GM23338 (cell line): Measurements from ENCODE around the gene BSCL2. TPM values are rescaled to one million over a fixed set of nuclear protein-coding genes. Genes with fewer than 3 reads are reported as not detected.

Experiments
- ATAC-seq: fragments of 200-7000 bp; cut with Tn5 transposase; 3 replicates; pipeline ENCODE4 v1.9.1; 2020
- DNase-seq: peaks from one replicate; pipeline ENCODE4 v3.0.0-alpha.2; 2015; ENCODE audit warnings: low spot score
- H2AFZ ChIP-seq: fragments of 200-600 bp; sonication (generic); 2 replicates; pipeline ENCODE4 v1.8.0; 2016; ENCODE audit warnings: antibody characterized with exemption, mild to moderate bottlenecking, moderate library complexity
- H3F3A ChIP-seq: fragments of 200-600 bp; sonication (generic); replicated peaks from 2 replicates; pipeline ENCODE4 v1.8.0; 2017; ENCODE audit warnings: antibody characterized with exemption, mixed run types, low read depth
- H3K27ac ChIP-seq: fragments of 200-600 bp; sonication (generic); 2 replicates; pipeline ENCODE4 v1.6.1; 2016; ENCODE audit warnings: low read depth
- H3K27me3 ChIP-seq: fragments of 200-600 bp; sonication (generic); 2 replicates; pipeline ENCODE4 v1.8.0; 2016; ENCODE audit warnings: mild to moderate bottlenecking, mixed run types, moderate library complexity; ENCODE audit not compliant: insufficient read depth
- H3K36me3 ChIP-seq: fragments of 200-600 bp; sonication (generic); 2 replicates; pipeline ENCODE4 v1.8.0; 2016; ENCODE audit warnings: mild to moderate bottlenecking; ENCODE audit not compliant: insufficient read depth
- H3K4me1 ChIP-seq: fragments of 200-600 bp; sonication (generic); 2 replicates; pipeline ENCODE4 v1.8.0; 2016; ENCODE audit warnings: mild to moderate bottlenecking, moderate library complexity; ENCODE audit not compliant: insufficient read depth
- H3K4me2 ChIP-seq: fragments of 200-600 bp; sonication (generic); 2 replicates; pipeline ENCODE4 v1.7.1; 2017; ENCODE audit warnings: mixed run types
- H3K4me3 ChIP-seq: fragments of 200-600 bp; sonication (generic); 2 replicates; pipeline ENCODE4 v1.6.1; 2016; ENCODE audit warnings: mixed run types
- H3K79me2 ChIP-seq: fragments of 200-600 bp; sonication (generic); replicated peaks from 2 replicates; pipeline ENCODE4 v1.8.0; 2017; ENCODE audit warnings: mild to moderate bottlenecking; ENCODE audit not compliant: insufficient read depth
- H3K9me2 ChIP-seq: fragments of 200-600 bp; sonication (generic); 2 replicates; pipeline ENCODE4 v1.8.0; 2017; ENCODE audit not compliant: insufficient read depth
- H4K20me1 ChIP-seq: fragments of 200-600 bp; sonication (generic); replicated peaks from 2 replicates; pipeline ENCODE4 v1.8.0; 2017; ENCODE audit warnings: mild to moderate bottlenecking; ENCODE audit not compliant: insufficient read depth
- H3K27ac Mint-ChIP-seq: 2 replicates; pipeline ENCODE4 v1.8.0; 2020; ENCODE audit warnings: inconsistent platforms, mild to moderate bottlenecking, moderate library complexity, mixed read lengths
- H3K27me3 Mint-ChIP-seq: 3 replicates; pipeline ENCODE4 v1.8.0; 2022; ENCODE audit warnings: low read depth, mild to moderate bottlenecking, moderate library complexity, mixed read lengths, inconsistent platforms; ENCODE audit not compliant: insufficient read depth, poor library complexity
- H3K36me3 Mint-ChIP-seq: 3 replicates; pipeline ENCODE4 v1.8.0; 2021; ENCODE audit warnings: low read depth, mild to moderate bottlenecking, inconsistent platforms, moderate library complexity, mixed read lengths
- H3K4me1 Mint-ChIP-seq: 3 replicates; pipeline ENCODE4 v1.8.0; 2020; ENCODE audit warnings: mild to moderate bottlenecking, inconsistent platforms, mixed read lengths
- H3K4me3 Mint-ChIP-seq: 3 replicates; pipeline ENCODE4 v1.8.0; 2021; ENCODE audit warnings: moderate library complexity, mild to moderate bottlenecking, inconsistent platforms, mixed read lengths
- H3K9me3 Mint-ChIP-seq: 3 replicates; pipeline ENCODE4 v1.8.0; 2020; ENCODE audit warnings: moderate library complexity, mild to moderate bottlenecking, inconsistent platforms, mixed read lengths
- CREB1 ChIP-seq: fragments of 250-450 bp; sonication (Bioruptor Pico); IDR thresholded peaks from 2 replicates; pipeline ENCODE4 v1.5.0; 2020; ENCODE audit warnings: low read depth, mild to moderate bottlenecking, moderate library complexity
- EZH2 ChIP-seq: fragments of 200-600 bp; sonication (generic); IDR thresholded peaks from one replicate; pipeline ENCODE4 v1.8.0; 2017; ENCODE audit warnings: antibody characterized with exemption, mild to moderate bottlenecking, low read depth; ENCODE audit not compliant: unreplicated experiment
- JUNB ChIP-seq: IDR thresholded peaks from one replicate; pipeline ENCODE4 v1.6.1; 2016; ENCODE audit warnings: antibody characterized with exemption; ENCODE audit not compliant: unreplicated experiment
- NANOG ChIP-seq: IDR thresholded peaks from 2 replicates; pipeline ENCODE4 v1.6.1; 2016; ENCODE audit warnings: antibody characterized with exemption, borderline replicate concordance
- POLR2AphosphoS5 ChIP-seq: IDR thresholded peaks from 2 replicates; pipeline ENCODE4 v1.6.1; 2016; ENCODE audit warnings: antibody characterized with exemption, low read depth
- STAT1 ChIP-seq: IDR thresholded peaks from one replicate; pipeline ENCODE4 v1.6.1; 2016; ENCODE audit warnings: antibody characterized with exemption; ENCODE audit not compliant: unreplicated experiment
- ZNF331 ChIP-seq: fragments of 250-450 bp; sonication (Bioruptor Pico); IDR thresholded peaks from 2 replicates; pipeline ENCODE4 v1.5.0; 2020; ENCODE audit warnings: low read depth, mild to moderate bottlenecking, moderate library complexity
- polyA plus RNA-seq: library from polyadenylated mRNA; unstranded; fragments of >200 nt; fragmentation: Nextera tagmentation; extraction: Ambion mirVana; gene quantifications from 2 replicates; pipeline ENCODE4 v1.2.1, GENCODE V29; 2016
- total RNA-seq: library from RNA; depleted of rRNA; stranded (reverse); fragments of >200 nt; shearing (Covaris generic); gene quantifications from 2 replicates; pipeline ENCODE4 v1.2.3, GENCODE V29; 2014
- TF ChIP-seq, protein P1 (sequence below), 2 experiments: fragments of 200-600 bp in 1 of 2; sonication (generic) in 1 of 2; conservative IDR thresholded peaks; 2 replicates each; pipeline versions ENCODE4 v1.5.1 to v1.6.1; 2016 to 2017; ENCODE audit warnings: antibody characterized with exemption in 2 of 2, low read depth in 2 of 2, mild to moderate bottlenecking in 2 of 2, moderate library complexity in 1 of 2
- TF ChIP-seq, protein P2 (sequence below): IDR thresholded peaks from 2 replicates; pipeline ENCODE4 v1.6.1; 2016; ENCODE audit warnings: antibody characterized with exemption
- TF ChIP-seq, protein P3 (sequence below): IDR thresholded peaks from one replicate; pipeline ENCODE4 v1.6.1; 2018; ENCODE audit warnings: antibody characterized with exemption; ENCODE audit not compliant: unreplicated experiment

The BSCL2 gene
- total and polyA plus RNA-seq, 2 experiments from 2014 or later, result 60.2 to 81.7 TPM

DNA sequence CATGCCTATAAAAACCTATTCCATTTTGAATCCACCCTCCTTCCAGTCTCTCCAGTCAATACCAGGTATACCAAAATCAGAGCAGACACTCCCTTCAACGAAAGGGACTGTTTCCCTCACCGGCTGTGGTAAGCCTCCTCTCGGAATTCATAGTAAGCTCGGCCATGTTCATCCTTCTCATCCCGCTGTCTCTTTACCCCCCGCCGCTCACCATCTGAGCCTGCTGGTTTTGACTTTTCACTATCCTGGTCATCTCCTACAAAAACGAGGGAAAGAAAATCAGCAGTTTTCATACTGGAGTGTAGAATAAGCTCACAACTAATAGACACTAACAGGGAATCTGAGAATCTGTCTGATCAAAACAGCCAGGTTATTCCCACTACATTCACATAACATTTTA is 16.9 kb upstream of the BSCL2 start:
- Histone ChIP-seq H3F3A (peaks cover 61% of the 10 kb centered on the region), H3K4me2 (peak overlapping the region; percentile 98; the same call in 1 of the 2 replicates), H3K9me2 (no peaks in the 10 kb centered on the region), H3K79me2 (peaks cover 69% of the 10 kb centered on the region), H2AFZ (no peak overlapping the region), H3K27ac (no peak overlapping the region), H3K4me1 (peaks cover 16% of the 10 kb centered on the region), H4K20me1 (peaks cover 47% of the 10 kb centered on the region), H3K36me3 (peaks cover 56% of the 10 kb centered on the region), H3K4me3 (peak overlapping the region; percentile 59; the same call in 1 of the 2 replicates), H3K27me3 (no peaks in the 10 kb centered on the region)
- H3K4me1 Mint-ChIP-seq, result peaks cover 21% of the 10 kb centered on the region
- H3K36me3 Mint-ChIP-seq, result peaks cover 69% of the 10 kb centered on the region
- H3K9me3 Mint-ChIP-seq, result no peaks in the 10 kb centered on the region
- TF ChIP-seq STAT1 (no peak), JUNB (no peak), EZH2 (no peak)
- no peak for DNase-seq
- H3K4me3 Mint-ChIP-seq, result peak overlapping the region; percentile 98
- ATAC-seq, result no peak
- peaks cover 14% of the 10 kb centered on the region for H3K27me3 Mint-ChIP-seq
- no peak overlapping the region for H3K27ac Mint-ChIP-seq

DNA sequence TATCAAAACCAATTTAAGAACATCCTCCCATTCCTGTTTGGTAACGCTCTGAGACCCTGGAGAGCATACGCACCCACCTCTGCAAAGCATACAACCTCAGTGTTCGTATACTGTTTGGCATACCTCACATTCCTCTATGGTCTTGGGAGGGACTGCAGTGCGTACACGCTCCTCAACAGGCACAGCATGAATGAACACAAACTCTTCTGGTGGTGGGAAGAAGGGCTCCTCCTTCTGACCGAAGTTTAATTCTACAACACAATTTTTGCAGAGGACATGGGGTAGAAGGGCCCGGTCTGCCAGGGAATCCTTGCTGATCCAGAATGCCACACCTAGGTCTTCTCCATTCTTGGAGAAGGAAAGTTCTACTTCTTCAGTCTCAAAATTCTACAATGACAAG is 14.8 kb upstream of the BSCL2 start:
- H3K4me3 Mint-ChIP-seq, result no peak overlapping the region
- peaks cover 91% of the 10 kb centered on the region for H3K36me3 Mint-ChIP-seq
- peaks cover 16% of the 10 kb centered on the region for H3K4me1 ChIP-seq
- H3K27ac Mint-ChIP-seq, result peak overlapping the region; percentile 82
- ATAC-seq (0 out of 3 replicates have a peak, but pooled peaks have one; percentile 17), DNase-seq (peak; percentile 24)
- H3K36me3 ChIP-seq, result peaks cover 76% of the 10 kb centered on the region
- TF ChIP-seq NANOG, result no peak
- TF ChIP-seq, protein P1, sequence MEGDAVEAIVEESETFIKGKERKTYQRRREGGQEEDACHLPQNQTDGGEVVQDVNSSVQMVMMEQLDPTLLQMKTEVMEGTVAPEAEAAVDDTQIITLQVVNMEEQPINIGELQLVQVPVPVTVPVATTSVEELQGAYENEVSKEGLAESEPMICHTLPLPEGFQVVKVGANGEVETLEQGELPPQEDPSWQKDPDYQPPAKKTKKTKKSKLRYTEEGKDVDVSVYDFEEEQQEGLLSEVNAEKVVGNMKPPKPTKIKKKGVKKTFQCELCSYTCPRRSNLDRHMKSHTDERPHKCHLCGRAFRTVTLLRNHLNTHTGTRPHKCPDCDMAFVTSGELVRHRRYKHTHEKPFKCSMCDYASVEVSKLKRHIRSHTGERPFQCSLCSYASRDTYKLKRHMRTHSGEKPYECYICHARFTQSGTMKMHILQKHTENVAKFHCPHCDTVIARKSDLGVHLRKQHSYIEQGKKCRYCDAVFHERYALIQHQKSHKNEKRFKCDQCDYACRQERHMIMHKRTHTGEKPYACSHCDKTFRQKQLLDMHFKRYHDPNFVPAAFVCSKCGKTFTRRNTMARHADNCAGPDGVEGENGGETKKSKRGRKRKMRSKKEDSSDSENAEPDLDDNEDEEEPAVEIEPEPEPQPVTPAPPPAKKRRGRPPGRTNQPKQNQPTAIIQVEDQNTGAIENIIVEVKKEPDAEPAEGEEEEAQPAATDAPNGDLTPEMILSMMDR (conservative IDR thresholded peaks at IDR 0.05; ENCODE audit: low read depth in 2 of 2), result peak; percentile 9 to 23; a peak in 2 of 4 replicates
- H3K4me1 Mint-ChIP-seq, result peaks cover 25% of the 10 kb centered on the region
- H3K9me2 ChIP-seq, result no peaks in the 10 kb centered on the region
- no peak overlapping the region for H3K4me2 ChIP-seq
- peaks cover 71% of the 10 kb centered on the region for H3K79me2 ChIP-seq
- no peak overlapping the region for H3K4me3 ChIP-seq
- no peaks in the 10 kb centered on the region for H3K9me3 Mint-ChIP-seq
- H3F3A ChIP-seq, result peaks cover 66% of the 10 kb centered on the region
- no peak overlapping the region for H2AFZ ChIP-seq
- peaks cover 6% of the 10 kb centered on the region for H3K27me3 Mint-ChIP-seq
- peaks cover 47% of the 10 kb centered on the region for H4K20me1 ChIP-seq
- no peak overlapping the region for H3K27ac ChIP-seq
- H3K27me3 ChIP-seq, result no peaks in the 10 kb centered on the region

DNA sequence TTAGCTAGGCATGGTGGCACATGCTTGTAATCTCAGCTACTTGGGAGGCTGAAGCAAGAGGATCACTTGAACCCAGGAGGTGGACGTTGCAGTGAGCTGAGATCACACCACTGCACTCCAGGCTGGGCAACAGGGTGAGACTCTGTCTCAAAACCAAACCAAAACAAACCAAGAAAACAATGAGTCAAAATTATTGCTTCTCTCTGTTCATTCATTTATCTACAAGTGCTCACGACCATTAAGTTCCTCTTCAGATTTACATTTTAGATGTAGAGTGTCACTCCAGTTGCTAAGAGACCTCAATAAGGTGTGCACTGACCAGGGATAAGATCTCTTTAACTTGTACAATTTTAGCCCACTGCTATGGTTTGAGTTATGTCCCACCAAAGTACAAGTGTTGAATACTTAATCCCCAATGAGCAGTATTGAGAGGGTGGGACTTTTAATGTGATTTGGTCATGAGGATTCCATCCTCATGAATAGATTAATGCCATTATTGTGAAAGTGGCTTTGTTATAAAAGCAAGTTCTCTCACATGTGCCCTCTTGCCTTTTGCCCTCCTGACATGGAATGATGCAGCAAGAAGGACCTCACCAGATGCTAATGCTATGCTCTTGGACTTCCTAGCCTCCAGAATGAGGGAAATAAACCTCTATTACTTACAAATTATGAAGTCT is 12.2 kb upstream of the BSCL2 start:
- Histone ChIP-seq H3K27ac (no peak overlapping the region), H3K4me2 (no peak overlapping the region), H4K20me1 (peaks cover 42% of the 10 kb centered on the region), H2AFZ (no peak overlapping the region), H3K9me2 (no peaks in the 10 kb centered on the region), H3F3A (peaks cover 63% of the 10 kb centered on the region), H3K79me2 (peaks cover 57% of the 10 kb centered on the region), H3K4me1 (peaks cover 1% of the 10 kb centered on the region), H3K36me3 (peaks cover 91% of the 10 kb centered on the region), H3K27me3 (no peaks in the 10 kb centered on the region), H3K4me3 (no peak overlapping the region)
- ATAC-seq (no peak), DNase-seq (no peak)
- no peak overlapping the region for H3K27ac Mint-ChIP-seq
- H3K9me3 Mint-ChIP-seq, result no peaks in the 10 kb centered on the region
- peaks cover 2% of the 10 kb centered on the region for H3K27me3 Mint-ChIP-seq
- H3K4me1 Mint-ChIP-seq, result peaks cover 35% of the 10 kb centered on the region
- H3K36me3 Mint-ChIP-seq, result peaks cover 98% of the 10 kb centered on the region
- no peak overlapping the region; the same call in 2 of the 3 replicates for H3K4me3 Mint-ChIP-seq
- TF ChIP-seq, protein P2, sequence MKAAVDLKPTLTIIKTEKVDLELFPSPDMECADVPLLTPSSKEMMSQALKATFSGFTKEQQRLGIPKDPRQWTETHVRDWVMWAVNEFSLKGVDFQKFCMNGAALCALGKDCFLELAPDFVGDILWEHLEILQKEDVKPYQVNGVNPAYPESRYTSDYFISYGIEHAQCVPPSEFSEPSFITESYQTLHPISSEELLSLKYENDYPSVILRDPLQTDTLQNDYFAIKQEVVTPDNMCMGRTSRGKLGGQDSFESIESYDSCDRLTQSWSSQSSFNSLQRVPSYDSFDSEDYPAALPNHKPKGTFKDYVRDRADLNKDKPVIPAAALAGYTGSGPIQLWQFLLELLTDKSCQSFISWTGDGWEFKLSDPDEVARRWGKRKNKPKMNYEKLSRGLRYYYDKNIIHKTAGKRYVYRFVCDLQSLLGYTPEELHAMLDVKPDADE, result no peak
- TF ChIP-seq CREB1 (no peak), JUNB (no peak), POLR2AphosphoS5 (no peak), EZH2 (no peak), ZNF331 (CRISPR knock-in tag) (no peak)
- TF ChIP-seq, protein P3, sequence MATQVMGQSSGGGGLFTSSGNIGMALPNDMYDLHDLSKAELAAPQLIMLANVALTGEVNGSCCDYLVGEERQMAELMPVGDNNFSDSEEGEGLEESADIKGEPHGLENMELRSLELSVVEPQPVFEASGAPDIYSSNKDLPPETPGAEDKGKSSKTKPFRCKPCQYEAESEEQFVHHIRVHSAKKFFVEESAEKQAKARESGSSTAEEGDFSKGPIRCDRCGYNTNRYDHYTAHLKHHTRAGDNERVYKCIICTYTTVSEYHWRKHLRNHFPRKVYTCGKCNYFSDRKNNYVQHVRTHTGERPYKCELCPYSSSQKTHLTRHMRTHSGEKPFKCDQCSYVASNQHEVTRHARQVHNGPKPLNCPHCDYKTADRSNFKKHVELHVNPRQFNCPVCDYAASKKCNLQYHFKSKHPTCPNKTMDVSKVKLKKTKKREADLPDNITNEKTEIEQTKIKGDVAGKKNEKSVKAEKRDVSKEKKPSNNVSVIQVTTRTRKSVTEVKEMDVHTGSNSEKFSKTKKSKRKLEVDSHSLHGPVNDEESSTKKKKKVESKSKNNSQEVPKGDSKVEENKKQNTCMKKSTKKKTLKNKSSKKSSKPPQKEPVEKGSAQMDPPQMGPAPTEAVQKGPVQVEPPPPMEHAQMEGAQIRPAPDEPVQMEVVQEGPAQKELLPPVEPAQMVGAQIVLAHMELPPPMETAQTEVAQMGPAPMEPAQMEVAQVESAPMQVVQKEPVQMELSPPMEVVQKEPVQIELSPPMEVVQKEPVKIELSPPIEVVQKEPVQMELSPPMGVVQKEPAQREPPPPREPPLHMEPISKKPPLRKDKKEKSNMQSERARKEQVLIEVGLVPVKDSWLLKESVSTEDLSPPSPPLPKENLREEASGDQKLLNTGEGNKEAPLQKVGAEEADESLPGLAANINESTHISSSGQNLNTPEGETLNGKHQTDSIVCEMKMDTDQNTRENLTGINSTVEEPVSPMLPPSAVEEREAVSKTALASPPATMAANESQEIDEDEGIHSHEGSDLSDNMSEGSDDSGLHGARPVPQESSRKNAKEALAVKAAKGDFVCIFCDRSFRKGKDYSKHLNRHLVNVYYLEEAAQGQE, result no peak
- TF ChIP-seq, protein P1 (conservative IDR thresholded peaks at IDR 0.05; ENCODE audit: low read depth in 2 of 2), result no peak
